ENCODE results near the gene ATP8A2.

Gene ATP8A2

DNA sequence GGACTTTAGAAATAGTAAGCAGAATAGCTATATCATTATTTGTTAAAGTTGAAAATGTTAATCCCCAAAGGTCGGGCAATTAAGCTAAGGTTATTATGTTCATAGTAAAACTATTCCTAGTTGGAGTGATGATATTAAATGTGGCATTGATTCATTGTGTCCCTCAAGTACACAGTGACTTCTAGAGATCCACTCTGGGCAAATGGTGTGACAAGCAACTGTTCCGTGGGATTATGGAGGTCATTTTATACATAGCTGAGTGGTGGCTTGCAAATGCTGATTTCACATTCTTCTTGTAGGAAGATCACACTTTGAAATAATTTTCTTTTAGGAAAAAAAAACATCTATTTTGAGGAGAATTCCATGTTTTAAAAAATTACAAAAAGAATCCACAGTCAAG lies 317.8 kb downstream of the ATP8A2 start:
- no peak for DNase-seq

DNA sequence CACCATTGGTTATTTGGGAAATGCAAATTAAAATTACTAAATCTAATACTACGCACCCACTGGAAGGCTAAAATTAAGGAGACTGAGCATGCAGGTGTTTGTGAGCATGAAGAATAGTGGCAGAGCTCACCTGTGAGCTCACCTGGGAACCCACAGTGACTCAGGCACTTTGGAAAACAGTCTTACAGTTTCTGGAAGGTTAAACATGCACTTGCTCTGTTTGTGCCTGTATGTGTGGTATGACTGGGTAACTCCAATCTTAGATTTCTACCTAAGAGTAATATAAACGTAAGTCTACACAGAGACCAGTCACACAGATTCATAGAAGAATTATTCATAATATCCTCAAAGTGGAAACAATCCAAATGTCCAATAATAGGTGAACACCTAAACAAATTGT lies 318.8 kb downstream of the ATP8A2 start:
- no peak for DNase-seq

DNA sequence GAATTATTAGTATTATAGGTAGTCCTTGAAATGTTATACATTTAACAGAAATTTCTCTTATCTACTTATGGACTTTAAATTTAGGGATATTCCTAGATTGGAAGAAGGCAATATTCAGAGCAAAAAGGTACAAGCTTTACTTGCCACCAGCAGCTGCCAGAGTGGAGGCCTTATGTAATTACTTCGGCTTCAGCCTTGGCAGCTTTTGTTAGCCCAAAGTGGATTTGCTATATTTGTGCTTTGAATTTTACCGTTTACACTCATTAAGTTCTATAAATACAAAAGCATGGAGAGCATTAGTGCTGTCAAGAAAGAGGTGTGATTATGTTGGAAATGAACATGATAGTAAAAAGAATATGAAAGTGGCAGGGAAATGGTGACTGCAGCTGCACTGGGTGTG lies 319.9 kb downstream of the ATP8A2 start:
- no peak for DNase-seq

DNA sequence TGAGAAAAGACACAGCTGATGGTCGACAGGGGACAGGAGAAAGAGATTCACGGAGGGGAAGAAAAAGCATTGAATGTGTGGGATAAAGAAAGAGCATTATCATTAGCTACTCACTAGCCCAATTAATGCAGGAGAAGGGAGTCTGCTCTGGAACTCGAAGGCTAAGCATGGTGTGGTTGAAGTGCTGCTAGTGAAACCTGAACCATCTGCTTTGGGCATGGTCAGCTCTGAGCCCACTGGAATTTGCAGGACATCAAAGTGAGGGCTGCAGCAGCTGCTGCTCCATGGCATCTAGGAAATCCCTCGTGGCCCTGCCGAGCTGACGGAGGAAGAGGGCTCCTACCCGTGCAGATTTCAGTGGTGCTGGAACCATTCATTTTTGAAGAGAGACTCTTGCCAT lies 320.3 kb downstream of the ATP8A2 start:
- no peak for DNase-seq

- DNase-seq, result no peak
Observed at GRCh38 chr13:25699056-25699455, 327.3 kb downstream of the ATP8A2 start.

DNA sequence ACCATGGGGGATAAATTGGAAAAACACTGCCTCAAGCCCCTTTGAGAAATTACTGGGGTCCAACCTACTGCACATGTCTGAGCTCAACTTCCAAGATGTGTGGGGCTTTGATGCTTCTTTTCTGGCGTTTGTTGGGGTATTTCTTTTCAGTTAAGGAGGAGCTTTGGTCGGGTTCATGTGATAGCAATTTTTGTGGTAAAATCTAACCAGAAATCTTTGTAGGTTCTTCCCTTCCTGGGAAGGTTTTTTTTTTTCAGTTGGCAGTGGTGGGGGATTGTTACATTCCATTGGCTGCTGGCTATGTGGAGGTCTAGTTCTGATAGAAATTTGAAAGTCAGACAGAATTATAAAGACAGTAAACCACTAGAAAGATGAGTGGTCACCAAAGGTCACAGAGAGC lies 327.8 kb downstream of the ATP8A2 start:
- DNase-seq, result no peak

DNA sequence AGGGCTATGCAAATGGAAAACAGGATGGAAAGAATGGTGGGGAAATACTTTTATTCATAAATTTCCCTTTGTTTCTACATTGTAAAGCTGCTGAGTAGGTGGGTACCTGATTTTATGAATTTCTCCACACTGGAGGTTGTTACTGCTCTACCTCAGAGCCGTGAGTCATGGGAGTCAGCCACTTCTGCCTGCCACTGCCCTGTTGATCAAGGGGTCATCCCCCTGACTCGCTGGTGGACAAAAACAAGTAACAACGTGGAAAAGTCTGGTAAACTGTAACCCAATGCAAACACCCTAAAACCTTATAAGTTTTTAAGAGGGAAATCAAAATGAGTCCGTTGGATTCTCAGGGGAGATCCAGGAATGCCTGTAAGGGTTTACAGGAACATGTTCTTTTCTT lies 329.5 kb downstream of the ATP8A2 start:
- no peak for DNase-seq

DNA sequence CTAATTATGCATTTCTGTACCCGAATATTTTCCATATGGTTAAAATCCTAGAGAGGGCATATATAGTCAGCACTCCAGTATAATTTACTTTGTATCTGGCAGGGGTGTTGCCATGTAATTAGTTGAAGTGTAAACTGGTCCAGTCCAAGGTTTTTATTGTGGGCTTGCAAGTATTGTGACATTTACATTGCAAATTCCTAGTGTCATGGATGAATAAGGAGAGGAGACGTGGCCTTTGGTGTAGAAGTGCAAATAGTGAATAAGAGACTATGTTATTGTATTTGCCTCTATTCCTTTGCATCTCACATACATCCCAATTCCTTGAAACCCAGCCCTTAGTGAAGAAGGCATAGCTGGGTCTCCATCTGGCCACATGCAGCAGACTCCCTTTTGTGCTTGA lies 330.6 kb downstream of the ATP8A2 start:
- DNase-seq, result no peak

DNA sequence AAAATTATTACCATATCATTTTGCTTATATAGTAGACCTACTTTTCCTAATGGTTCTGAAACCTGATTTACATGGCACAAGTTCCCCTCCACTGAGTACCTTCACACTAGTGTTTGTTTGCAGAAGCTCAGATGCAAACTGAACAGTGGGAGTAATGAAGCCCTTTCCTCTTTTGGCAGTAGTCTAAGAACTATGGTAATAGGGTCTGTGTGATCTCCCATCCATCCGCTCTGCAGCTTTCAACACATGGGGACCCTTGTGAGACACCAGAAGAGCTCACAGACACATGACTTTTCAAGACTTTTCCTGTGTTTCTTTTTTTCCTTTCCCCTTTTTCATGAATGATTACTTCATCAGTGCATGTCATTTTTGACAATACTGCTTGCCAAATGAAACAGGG lies 336.0 kb downstream of the ATP8A2 start:
- no peak for DNase-seq

DNA sequence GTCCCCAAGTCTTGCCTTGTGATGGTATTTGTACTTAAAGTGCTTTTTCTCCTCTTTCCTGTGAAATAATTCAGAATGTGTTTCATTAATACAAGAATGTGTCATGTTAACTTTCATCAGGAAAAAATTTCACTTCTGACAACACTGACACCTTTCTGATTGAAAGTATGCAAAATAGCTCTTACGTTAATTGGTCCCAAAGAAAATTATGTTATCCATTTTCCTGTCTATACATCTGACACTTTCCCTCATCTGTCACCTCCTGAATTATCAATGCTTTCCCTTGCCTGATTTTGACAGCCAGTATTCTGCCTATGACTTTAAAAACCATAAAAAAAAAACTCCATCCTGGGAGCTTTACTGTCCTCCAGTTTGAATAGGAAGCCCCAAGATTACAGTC lies 336.5 kb downstream of the ATP8A2 start:
- DNase-seq, result no peak

- no peak for DNase-seq
Observed at GRCh38 chr13:25709088-25709487, 337.3 kb downstream of the ATP8A2 start.

- no peak for DNase-seq
Observed at GRCh38 chr13:25715760-25716159, 344.0 kb downstream of the ATP8A2 start.

DNA sequence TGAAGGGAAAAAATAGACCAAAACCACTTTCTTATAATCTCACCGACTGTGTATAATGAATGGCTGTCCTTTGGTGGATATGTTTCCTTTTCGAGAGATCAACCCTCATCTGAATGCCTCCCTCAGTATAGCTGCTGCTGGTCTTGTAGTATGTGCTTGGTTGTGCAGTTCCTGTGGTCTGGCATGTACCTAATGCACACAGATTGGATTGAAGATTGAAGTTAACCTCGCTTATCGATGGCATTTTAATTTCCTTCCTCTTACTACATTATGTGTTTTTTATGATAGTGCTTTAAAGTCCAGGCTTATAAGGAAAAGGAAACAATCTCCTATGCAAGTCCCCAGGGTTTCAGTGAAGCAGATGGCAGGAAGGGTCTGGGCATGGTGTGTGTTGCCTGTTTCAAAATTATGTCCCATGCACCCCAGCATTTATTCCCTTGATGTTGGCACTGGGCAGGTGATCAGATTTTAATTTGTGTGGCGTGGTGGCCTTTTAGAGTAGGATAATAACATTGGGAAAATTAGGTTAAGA lies 346.0 kb downstream of the ATP8A2 start:
- DNase-seq, result no peak

DNA sequence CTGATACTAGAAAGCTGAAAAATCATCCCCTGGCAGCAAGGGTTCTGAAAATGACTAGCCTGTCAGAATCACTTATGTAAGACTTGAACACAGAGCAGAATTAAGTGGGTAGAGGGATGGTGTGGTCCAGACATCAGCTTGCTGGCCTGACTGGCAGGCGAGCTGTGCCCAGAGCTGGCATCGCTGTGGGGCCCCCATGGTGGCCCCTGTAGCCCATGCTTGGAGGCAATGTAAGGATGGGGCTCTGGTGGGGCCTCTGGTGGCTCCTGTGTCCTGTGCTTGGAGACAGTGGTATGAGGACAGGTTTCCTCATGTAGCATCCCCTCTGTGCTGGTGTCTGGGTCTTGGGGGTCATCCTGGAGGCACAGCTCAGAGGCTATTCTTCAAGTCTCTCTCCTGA lies 347.9 kb downstream of the ATP8A2 start:
- DNase-seq, result no peak

- no peak for DNase-seq
Observed at GRCh38 chr13:25722893-25723292, 351.1 kb downstream of the ATP8A2 start.

DNA sequence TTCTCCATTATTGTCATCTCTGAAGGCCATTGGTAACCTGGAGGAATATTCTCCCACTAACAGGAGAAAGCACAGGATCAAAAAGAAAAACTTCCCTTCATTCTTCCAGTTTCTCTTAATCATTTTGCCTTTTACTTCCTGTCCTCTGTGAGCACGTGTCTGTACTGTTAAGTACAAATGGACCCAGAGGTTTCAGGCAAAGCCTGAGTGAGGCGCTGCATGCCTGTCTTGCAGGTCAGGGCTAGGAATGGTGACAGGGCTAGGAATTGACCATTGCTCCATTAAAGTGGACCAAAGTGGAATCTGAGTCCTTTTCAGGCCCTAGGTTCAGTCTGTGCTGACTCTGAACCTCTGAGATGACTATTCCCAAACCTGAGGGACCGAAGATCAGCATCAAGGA lies 353.3 kb downstream of the ATP8A2 start:
- DNase-seq, result no peak

- no peak for DNase-seq
Observed at GRCh38 chr13:25727250-25727649, 355.5 kb downstream of the ATP8A2 start.

DNA sequence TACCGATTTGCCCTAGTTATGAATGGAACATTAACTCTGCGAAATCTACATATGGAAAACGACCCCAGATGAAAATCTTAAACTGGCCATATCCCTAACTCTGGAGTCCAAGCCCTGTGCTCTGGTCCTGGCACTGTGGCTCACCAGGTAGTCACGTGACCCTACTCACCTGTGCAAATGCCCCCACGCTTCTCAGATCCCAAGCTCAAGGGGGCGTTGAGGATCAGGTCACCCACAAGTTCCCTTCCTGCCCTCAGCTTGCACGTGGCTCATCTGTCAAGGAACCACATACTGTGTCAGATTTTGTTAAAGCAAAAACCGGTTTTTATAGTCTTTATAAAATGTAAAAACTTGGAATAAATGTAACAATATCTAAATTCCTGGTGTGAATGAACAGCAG lies 356.0 kb downstream of the ATP8A2 start:
- DNase-seq, result no peak

DNA sequence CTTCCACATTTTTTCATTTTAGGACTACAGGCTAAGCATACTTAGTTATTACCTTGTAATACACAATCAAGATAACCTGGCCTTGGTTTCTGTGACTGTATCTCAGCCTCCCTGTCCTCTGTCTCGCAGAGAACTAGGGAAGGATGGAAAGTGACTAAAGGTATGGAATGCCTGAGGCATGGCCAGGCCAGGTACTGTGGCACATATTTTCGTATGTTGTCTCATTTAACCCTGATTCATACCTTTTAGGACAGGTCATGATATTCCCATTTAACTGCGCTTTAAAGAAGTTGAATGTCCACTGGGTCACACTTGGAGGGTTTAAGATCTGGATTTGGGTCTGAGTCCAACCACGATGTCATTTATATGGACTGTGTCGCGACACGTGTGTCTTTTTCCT lies 357.4 kb downstream of the ATP8A2 start:
- DNase-seq, result no peak

DNA sequence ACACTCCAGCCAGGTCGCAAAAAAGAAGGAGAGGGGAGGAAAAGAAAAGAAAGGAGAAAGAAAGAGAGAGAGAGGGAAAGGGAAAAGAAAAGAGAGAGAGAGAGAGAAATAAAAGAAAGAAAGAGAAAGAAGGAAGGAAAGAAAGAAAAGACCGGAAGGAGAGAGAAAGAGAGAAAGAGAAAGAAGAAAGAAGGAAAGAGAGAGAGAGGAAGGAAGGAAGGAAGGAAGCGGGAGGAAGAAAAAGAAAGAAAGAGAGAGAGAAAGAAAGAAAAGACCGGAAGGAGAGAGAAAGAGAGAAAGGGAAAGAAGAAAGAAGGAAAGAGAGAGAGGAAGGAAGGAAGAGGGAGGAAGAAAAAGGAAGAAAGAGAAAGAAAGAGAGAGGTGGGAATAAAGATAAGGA lies 359.3 kb downstream of the ATP8A2 start:
- no peak for DNase-seq

DNA sequence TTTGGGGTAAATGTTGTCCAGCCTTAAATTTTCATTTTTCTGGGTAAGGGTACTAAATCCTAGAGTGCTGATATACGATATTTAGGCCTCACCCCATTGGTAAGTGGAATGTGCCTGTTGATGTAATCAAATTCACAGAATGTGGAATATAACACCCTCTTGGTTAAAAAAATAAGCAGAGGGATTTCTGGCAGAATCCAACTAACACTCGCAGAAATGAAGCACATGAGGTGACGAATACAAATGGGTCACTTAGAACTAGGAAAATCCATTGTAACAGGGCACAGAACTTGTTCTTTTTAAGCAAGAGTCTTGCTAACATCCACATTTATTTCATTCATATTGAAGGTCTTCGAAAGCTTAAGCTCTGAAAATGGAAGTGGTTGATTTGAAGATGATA lies 359.8 kb downstream of the ATP8A2 start:
- no peak for DNase-seq

- DNase-seq, result no peak
Observed at GRCh38 chr13:25732111-25732865, 360.5 kb downstream of the ATP8A2 start.

GRCh38 chr13:25733001-25733491 lies 361.3 kb downstream of the ATP8A2 start:
- no peak for DNase-seq

- no peak for DNase-seq
Observed at GRCh38 chr13:25733696-25734435, 362.1 kb downstream of the ATP8A2 start.
